ENCODE data around the gene SLC4A4.

- TF ChIP-seq CTCF (conservative IDR thresholded peaks at IDR 0.05 in 1 of 2, IDR thresholded peaks at IDR 0.05 in 1 of 2; ENCODE audit: low read depth in 1 of 2, low read length in 2 of 2) = no peak
- TF ChIP-seq EZH2 (IDR thresholded peaks at IDR 0.05; ENCODE audit: low read length, missing control alignments) = no peak
Observed at GRCh38 chr4:71486550-71487343, 147.9 kb downstream of the SLC4A4 start.

Measured in fibroblast of lung (primary cell).